Astrocyte of the cerebellum (primary cell): ENCODE measurements around the gene KHDC3L.

Source experiments
- DNase-seq: peaks from one replicate; pipeline ENCODE4 v3.0.0-alpha.2; 2011; ENCODE audit warnings: low read depth
- H3K4me3 ChIP-seq: 2 replicates; pipeline ENCODE4 v1.5.1; 2011; ENCODE audit warnings: mild to moderate bottlenecking, low read depth, low read length, moderate library complexity
- in situ Hi-C: cut with HindIII; loops from 2 replicates; pipeline ENCODE4 v1.10.0; 2017; ENCODE audit warnings: low sequenced_read_pairs
- TF ChIP-seq, protein P1 (sequence below): IDR thresholded peaks from 2 replicates; pipeline ENCODE4 v1.5.1; 2012; ENCODE audit warnings: low read length, low read depth, moderate library complexity, mild to moderate bottlenecking; ENCODE audit errors: missing control alignments

The KHDC3L gene, protein sequence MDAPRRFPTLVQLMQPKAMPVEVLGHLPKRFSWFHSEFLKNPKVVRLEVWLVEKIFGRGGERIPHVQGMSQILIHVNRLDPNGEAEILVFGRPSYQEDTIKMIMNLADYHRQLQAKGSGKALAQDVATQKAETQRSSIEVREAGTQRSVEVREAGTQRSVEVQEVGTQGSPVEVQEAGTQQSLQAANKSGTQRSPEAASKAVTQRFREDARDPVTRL

DNA sequence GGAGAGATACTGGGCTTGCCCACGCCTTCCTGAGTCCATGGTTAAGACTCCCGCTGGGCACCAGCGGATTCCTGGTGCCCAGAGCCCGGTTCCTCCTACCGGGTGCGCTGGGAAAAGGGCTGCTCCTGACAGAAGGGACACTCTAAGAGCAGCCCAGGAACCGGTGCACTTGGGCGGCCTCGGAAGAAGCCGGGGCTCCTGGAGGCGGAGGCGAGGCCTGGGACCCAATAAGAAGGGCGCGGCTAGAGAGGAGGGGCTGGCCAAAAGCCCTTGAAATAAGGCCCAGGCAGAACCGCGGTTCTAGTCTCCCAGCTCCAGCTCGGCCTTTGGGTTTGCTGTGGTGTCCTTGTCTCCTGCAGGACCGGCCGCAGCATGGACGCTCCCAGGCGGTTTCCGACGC, at the start of gene KHDC3L:
Gene KHDC3L (plus strand): TSS at position 301 of the 400 bp plus-strand sequence. CDS start 72 bp downstream, at position 373.
- no peak for DNase-seq
- TF ChIP-seq, protein P1, sequence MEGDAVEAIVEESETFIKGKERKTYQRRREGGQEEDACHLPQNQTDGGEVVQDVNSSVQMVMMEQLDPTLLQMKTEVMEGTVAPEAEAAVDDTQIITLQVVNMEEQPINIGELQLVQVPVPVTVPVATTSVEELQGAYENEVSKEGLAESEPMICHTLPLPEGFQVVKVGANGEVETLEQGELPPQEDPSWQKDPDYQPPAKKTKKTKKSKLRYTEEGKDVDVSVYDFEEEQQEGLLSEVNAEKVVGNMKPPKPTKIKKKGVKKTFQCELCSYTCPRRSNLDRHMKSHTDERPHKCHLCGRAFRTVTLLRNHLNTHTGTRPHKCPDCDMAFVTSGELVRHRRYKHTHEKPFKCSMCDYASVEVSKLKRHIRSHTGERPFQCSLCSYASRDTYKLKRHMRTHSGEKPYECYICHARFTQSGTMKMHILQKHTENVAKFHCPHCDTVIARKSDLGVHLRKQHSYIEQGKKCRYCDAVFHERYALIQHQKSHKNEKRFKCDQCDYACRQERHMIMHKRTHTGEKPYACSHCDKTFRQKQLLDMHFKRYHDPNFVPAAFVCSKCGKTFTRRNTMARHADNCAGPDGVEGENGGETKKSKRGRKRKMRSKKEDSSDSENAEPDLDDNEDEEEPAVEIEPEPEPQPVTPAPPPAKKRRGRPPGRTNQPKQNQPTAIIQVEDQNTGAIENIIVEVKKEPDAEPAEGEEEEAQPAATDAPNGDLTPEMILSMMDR: no peak
- in situ Hi-C loops: no loop called here
- H3K4me3 ChIP-seq: no peak within 1 kb of the TSS

DNA sequence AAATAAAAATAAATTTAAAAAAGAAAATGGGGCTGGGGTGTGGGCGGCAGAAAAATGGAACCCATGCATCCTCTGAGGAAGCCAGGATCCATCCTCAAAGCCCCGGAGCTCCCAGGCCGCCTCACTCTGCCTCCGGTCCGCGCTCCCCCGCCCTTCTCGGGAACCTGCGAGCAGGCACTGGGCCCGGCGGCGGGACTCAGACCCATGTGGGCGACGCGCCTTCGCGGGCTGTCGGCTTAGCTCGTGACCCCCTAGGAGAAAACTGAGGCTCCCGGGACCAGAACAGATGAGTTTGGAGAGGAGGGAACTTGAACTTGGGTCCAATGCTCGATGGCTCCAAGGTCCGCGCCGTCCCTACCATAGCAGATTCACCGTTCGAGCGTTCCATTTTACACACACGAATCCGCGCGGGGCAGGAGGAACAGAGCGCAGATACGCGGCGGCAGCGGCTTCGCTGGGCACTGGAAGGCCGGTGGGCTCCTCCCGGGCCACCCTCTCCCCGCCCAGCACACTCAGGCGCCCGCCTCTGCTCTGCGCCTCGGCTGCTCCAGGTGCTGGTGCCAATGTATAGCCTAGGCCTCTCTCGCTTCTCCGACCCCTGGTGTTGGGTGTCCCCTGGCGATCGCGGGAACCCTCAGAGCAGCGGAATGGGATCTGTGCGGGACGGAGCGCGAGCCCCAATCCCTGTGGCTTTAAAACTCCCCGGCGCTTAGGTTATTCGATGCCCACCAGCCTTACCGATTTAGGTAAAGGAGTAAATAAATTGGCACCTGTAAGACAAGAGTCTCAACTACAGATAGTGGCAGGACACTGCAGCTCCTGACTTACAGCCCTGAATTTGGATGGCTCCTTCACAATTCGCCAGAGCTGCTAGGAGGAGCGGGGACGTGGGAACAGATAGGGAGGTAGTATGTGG, 47.6 kb upstream of the KHDC3L start:
- TF ChIP-seq, protein P1: no peak
- in situ Hi-C loops: no loop called here
- DNase-seq: no peak
- H3K4me3 ChIP-seq: peak overlapping the region; percentile 27

DNA sequence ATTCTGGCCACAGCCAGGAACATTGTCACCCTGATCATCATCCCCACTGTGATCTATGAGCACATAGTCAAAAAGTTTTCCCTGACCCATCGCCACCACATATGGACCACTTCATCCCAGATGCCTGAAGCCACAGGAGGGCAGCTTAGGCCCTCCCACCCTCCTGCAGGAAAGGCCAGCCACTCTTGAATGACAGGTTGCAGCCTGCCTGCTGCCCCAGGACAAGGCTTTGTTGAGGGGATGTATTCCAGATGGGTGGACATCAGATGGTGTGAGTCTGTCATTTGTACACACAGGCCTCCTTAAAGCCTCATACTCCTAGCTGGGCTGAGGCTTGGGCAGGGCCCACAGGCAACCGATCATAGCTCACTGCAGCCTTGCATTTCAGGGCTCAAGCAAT, 39.1 kb upstream of the KHDC3L start:
- no peak overlapping the region for H3K4me3 ChIP-seq
- in situ Hi-C loops: no loop called here
- DNase-seq: no peak
- TF ChIP-seq, protein P1: no peak

DNA sequence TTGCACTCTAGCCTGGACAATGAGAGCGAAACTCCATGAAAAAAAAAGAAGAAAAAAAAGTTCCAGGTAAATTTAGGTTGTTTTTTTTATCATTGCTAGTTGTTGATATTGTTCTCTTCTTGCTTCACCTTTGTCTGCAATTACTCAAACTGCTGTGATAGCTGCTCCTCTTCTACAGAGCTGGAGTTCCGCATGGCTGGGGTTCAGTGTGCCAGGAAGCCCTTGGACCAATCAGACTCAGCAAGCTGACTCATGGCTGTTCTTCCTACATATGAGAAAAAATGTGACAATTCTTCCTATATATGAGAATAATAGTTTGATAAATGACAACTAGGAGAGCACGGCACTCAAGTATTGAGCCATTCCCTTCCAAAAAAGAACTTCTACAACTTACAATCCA, 36.8 kb upstream of the KHDC3L start:
- DNase-seq: no peak
- H3K4me3 ChIP-seq: no peak overlapping the region
- TF ChIP-seq, protein P1: no peak
- in situ Hi-C loops: no loop called here

DNA sequence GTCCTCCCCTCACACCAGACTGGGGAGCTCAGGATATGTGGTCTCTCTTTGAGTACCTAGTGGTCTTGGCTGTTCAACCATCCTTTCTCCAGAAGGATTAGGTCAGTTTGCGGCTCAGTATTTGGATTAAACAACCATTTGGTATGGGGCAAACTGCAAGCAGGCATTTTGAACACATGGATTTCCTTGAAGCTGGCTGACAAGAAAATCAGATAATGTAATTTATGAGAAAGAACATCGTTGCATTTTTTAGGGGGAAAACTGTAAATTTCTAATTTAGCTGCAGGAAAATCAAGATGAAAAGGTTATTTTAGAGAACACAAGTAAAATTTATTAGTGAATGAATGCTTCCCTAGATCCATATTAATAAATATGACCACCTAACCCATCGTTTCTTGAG, 33.7 kb upstream of the KHDC3L start:
- DNase-seq: no peak
- no peak overlapping the region for H3K4me3 ChIP-seq
- TF ChIP-seq, protein P1: no peak
- in situ Hi-C loops: no loop called here

DNA sequence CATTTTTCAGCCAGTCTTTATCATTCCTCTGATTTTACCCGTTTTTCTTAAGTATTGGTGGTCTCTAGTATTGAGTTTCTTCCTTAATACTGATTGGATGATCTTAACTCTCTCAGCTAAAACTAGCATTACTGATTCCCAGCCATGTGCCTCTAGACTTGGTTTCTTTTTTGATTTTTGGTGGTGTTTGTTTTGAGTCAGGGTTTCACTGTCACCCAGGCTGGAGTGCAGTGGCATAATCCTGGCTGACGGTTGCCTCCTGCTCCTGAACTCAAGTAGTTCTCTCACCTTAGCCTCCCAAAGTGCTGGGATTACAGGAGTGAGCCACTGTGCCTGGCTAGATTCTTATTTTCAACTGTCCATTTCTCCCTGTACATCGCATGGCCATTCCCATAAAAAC, 33.3 kb upstream of the KHDC3L start:
- no peak overlapping the region for H3K4me3 ChIP-seq
- no peak for DNase-seq
- TF ChIP-seq, protein P1: no peak
- in situ Hi-C loops: no loop called here
